C4-2B (cell line): Measurements from ENCODE around the gene BPIFB6.

Source experiments
- CTCF ChIP-seq: fragments of 450-650 bp; conservative IDR thresholded peaks from 2 replicates; pipeline ENCODE4 v1.5.1; 2017; ENCODE audit warnings: mild to moderate bottlenecking
- ZFX ChIP-seq: fragments of 450-650 bp; IDR thresholded peaks from 2 replicates; pipeline ENCODE4 v1.6.1; 2017

GRCh38 chr20:32993496-32994050 lies 37.9 kb upstream of the BPIFB6 start:
- no peak for TF ChIP-seq CTCF
- no peak for TF ChIP-seq ZFX
